HCT116 (cell line): ENCODE data around the gene GRIA1. TPM values are rescaled to one million over a fixed set of nuclear protein-coding genes. Genes with fewer than 3 reads are reported as not detected.

ENCODE experiments used
- ATAC-seq: fragments of 200-7000 bp; cut with Tn5 transposase; 2 replicates; pipeline ENCODE4 v1.9.1; 2020; ENCODE audit warnings: mild to moderate bottlenecking, moderate library complexity
- BruUV-seq: library from RNA; stranded (reverse); fragments of 400-500 nt; replicated peaks from 2 replicates; lab custom pipeline; 2021; lab: Mats Ljungman, UMichigan
- CTCF ChIA-PET: fragments of 300-600 bp; sonication (Branson Sonifier 250); formaldehyde crosslinking; loops from one replicate; lab custom pipeline; 2021; ENCODE audit warnings: antibody characterized with exemption; lab: Charles Lee
- POLR2A ChIA-PET: fragments of 300-600, 350-600 bp; sonication (Branson Sonifier 250); formaldehyde crosslinking; loops from one replicate; lab custom pipeline; 2021; ENCODE audit warnings: antibody characterized with exemption; lab: Charles Lee
- RAD21 ChIA-PET, 2 experiments: fragments of 300-600 bp; sonication (Branson Sonifier 250); formaldehyde crosslinking; loops; one replicate each; lab custom pipeline; 2023; ENCODE audit warnings: low total read pairs in 2 of 2; ENCODE audit not compliant: uncharacterized antibody in 2 of 2, unreplicated experiment in 2 of 2, low non-redundant PET in 1 of 2; lab: Charles Lee
- DNase-seq: peaks from one replicate; pipeline ENCODE4 v3.0.0-alpha.2; 2010; ENCODE audit warnings: low read depth, low spot score
- H2AFZ ChIP-seq: fragments of 200-600 bp; shearing (Covaris generic), sonication (generic); 2 replicates; pipeline ENCODE4 v1.6.1; 2017; ENCODE audit warnings: low read depth, mixed run types, mixed read lengths, antibody characterized with exemption, low read length; ENCODE audit not compliant: poor library complexity, severe bottlenecking
- H3K27ac ChIP-seq: 2 replicates; pipeline ENCODE4 v1.5.1; 2012; ENCODE audit warnings: low read depth, low read length
- H3K27me3 ChIP-seq: fragments of 200-600 bp; sonication (generic); 2 replicates; pipeline ENCODE4 v1.6.1; 2016; ENCODE audit warnings: mixed run types, low read length, mixed read lengths; ENCODE audit not compliant: insufficient read depth
- H3K36me3 ChIP-seq, 2 experiments: fragments of 200-500 bp in 1 of 2; fragments of 200-600 bp in 1 of 2; sonication (Bioruptor generic) in 1 of 2; sonication (generic) in 1 of 2; 2 replicates each; pipeline versions ENCODE4 v1.5.1 to v1.6.1; 2014 to 2016; ENCODE audit warnings: low read length in 2 of 2, inconsistent platforms in 1 of 2, mixed read lengths in 1 of 2, mixed run types in 1 of 2; ENCODE audit not compliant: insufficient read depth in 2 of 2, control insufficient read depth in 1 of 2
- H3K4me1 ChIP-seq, 2 experiments: fragments of 200-600 bp in 1 of 2; sonication (generic) in 1 of 2; 2 replicates each; pipeline versions ENCODE4 v1.5.1 to v1.6.1; 2012 to 2017; ENCODE audit warnings: low read length in 2 of 2, inconsistent platforms in 1 of 2, mild to moderate bottlenecking in 1 of 2, mixed read lengths in 1 of 2, mixed run types in 1 of 2, moderate library complexity in 1 of 2; ENCODE audit not compliant: insufficient read depth in 2 of 2, control insufficient read depth in 1 of 2
- H3K4me2 ChIP-seq: fragments of 200-600 bp; sonication (generic); 2 replicates; pipeline ENCODE4 v1.6.1; 2017; ENCODE audit warnings: mixed run types, low read length, mixed read lengths
- H3K4me3 ChIP-seq, 2 experiments: fragments of 200-600 bp in 1 of 2; sonication (generic) in 1 of 2; replicated peaks in 1 of 2; 2 replicates each; pipeline ENCODE4 v1.5.1; 2011 to 2016; ENCODE audit warnings: low read length in 2 of 2, control low read depth in 1 of 2, low read depth in 1 of 2, mild to moderate bottlenecking in 1 of 2, mixed read lengths in 1 of 2, mixed run types in 1 of 2
- H3K79me2 ChIP-seq: fragments of 200-600 bp; sonication (generic); 2 replicates; pipeline ENCODE4 v1.6.1; 2017; ENCODE audit warnings: mild to moderate bottlenecking, mixed run types, low read length, moderate library complexity, mixed read lengths; ENCODE audit not compliant: insufficient read depth
- H3K9ac ChIP-seq: fragments of 200-600 bp; sonication (generic); 2 replicates; pipeline ENCODE4 v1.6.1; 2016; ENCODE audit warnings: low read length, mixed read lengths
- H3K9me2 ChIP-seq: fragments of 200-600 bp; sonication (generic), shearing (Covaris generic); 2 replicates; pipeline ENCODE4 v1.6.1; 2017; ENCODE audit warnings: mixed run types, mild to moderate bottlenecking, moderate library complexity; ENCODE audit not compliant: insufficient read depth
- H3K9me3 ChIP-seq, 2 experiments: fragments of 200-500 bp in 1 of 2; fragments of 200-600 bp in 1 of 2; sonication (Bioruptor generic) in 1 of 2; sonication (generic) in 1 of 2; 2 replicates each; pipeline ENCODE4 v1.6.1; 2014 to 2017; ENCODE audit warnings: low read length in 2 of 2, mixed read lengths in 2 of 2, inconsistent platforms in 1 of 2, low read depth in 1 of 2, mild to moderate bottlenecking in 1 of 2, mixed run types in 1 of 2, moderate library complexity in 1 of 2; ENCODE audit not compliant: control insufficient read depth in 1 of 2, insufficient read depth in 1 of 2
- H4K20me1 ChIP-seq: fragments of 200-600 bp; sonication (generic), shearing (Covaris generic); 2 replicates; pipeline ENCODE4 v1.6.1; 2017; ENCODE audit warnings: mixed run types, mild to moderate bottlenecking, moderate library complexity; ENCODE audit not compliant: insufficient read depth
- ATF3 ChIP-seq: IDR thresholded peaks from 2 replicates; pipeline ENCODE4 v1.6.1; 2012
- CBX3 ChIP-seq: IDR thresholded peaks from 2 replicates; pipeline ENCODE4 v1.6.1; 2012; ENCODE audit warnings: low read depth
- CEBPB ChIP-seq: IDR thresholded peaks from 2 replicates; pipeline ENCODE4 v1.6.1; 2012; ENCODE audit warnings: low read depth
- CTCF ChIP-seq, 3 experiments: fragments of 200-600 bp in 1 of 3; sonication (generic) in 1 of 3; IDR thresholded peaks in 2 of 3; conservative IDR thresholded peaks in 1 of 3; 2 replicates each; pipeline ENCODE4 v1.5.1; 2012 to 2017; ENCODE audit warnings: low read depth in 2 of 3, low read length in 2 of 3, antibody characterized with exemption in 1 of 3, borderline replicate concordance in 1 of 3, control low read depth in 1 of 3, mild to moderate bottlenecking in 1 of 3, mixed read lengths in 1 of 3, mixed run types in 1 of 3, moderate library complexity in 1 of 3; ENCODE audit not compliant: insufficient read depth in 1 of 3
- EGR1 ChIP-seq: IDR thresholded peaks from 2 replicates; pipeline ENCODE4 v1.6.1; 2012; ENCODE audit warnings: low read depth
- ELF1 ChIP-seq: IDR thresholded peaks from 2 replicates; pipeline ENCODE4 v1.6.1; 2012; ENCODE audit warnings: low read depth, borderline replicate concordance
- FOSL1 ChIP-seq: IDR thresholded peaks from 2 replicates; pipeline ENCODE4 v1.6.1; 2012; ENCODE audit warnings: low read depth
- JUND ChIP-seq: IDR thresholded peaks from 2 replicates; pipeline ENCODE4 v1.6.1; 2012
- MAX ChIP-seq: IDR thresholded peaks from 2 replicates; pipeline ENCODE4 v1.6.1; 2012
- POLR2A ChIP-seq: IDR thresholded peaks from 2 replicates; pipeline ENCODE4 v1.7.0; 2011; ENCODE audit warnings: borderline replicate concordance; ENCODE audit not compliant: insufficient read depth, insufficient read length; ENCODE audit errors: extremely low read depth
- POLR2AphosphoS5 ChIP-seq: IDR thresholded peaks from 2 replicates; pipeline ENCODE4 v1.6.1; 2011; ENCODE audit warnings: mild to moderate bottlenecking, low read depth, low read length, moderate library complexity
- RAD21 ChIP-seq: IDR thresholded peaks from 2 replicates; pipeline ENCODE4 v1.6.1; 2012; ENCODE audit warnings: low read depth, mild to moderate bottlenecking
- REST ChIP-seq: IDR thresholded peaks from 2 replicates; pipeline ENCODE4 v1.6.1; 2012; ENCODE audit warnings: low read depth
- SIN3A ChIP-seq: IDR thresholded peaks from 2 replicates; pipeline ENCODE4 v1.6.1; 2012; ENCODE audit warnings: low read depth
- SP1 ChIP-seq: IDR thresholded peaks from 2 replicates; pipeline ENCODE4 v1.6.1; 2012; ENCODE audit warnings: low read depth
- SRF ChIP-seq: IDR thresholded peaks from 2 replicates; pipeline ENCODE4 v1.6.1; 2012; ENCODE audit warnings: low read depth
- ZBTB33 ChIP-seq: IDR thresholded peaks from 2 replicates; pipeline ENCODE4 v1.6.1; 2011; ENCODE audit warnings: mild to moderate bottlenecking, low read length, moderate library complexity; ENCODE audit not compliant: insufficient replicate concordance; ENCODE audit errors: extremely low read depth
- ZFX ChIP-seq: fragments of 450-650 bp; IDR thresholded peaks from 2 replicates; pipeline ENCODE4 v1.6.1; 2017
- ZNF274 ChIP-seq: fragments of 200-500 bp; sonication (Bioruptor generic); IDR thresholded peaks from 2 replicates; pipeline ENCODE4 v1.6.1; 2014; ENCODE audit warnings: mild to moderate bottlenecking, low read depth, low read length, inconsistent platforms
- intact Hi-C: fragments of 100-400 bp; cut with micrococcal nuclease; formaldehyde crosslinking; loops from 2 replicates; pipeline ENCODE4 v1.10.0; 2022
- total RNA-seq: library from RNA; stranded (reverse); gene quantifications from one replicate; pipeline ENCODE4 v1.2.1, GENCODE V29; 2021; ENCODE audit not compliant: unreplicated experiment

The GRIA1 gene
- total RNA-seq, 1 experiment from 2014 or later = not detected

- Histone ChIP-seq H3K4me2 (no peak overlapping the region), H3K4me3 (no peak overlapping the region), H2AFZ (no peak overlapping the region), H3K9me2 (no peaks in the 10 kb centered on the region), H3K9ac (no peak overlapping the region), H3K36me3 (no peaks in the 10 kb centered on the region), H3K27ac (no peak overlapping the region), H4K20me1 (no peaks in the 10 kb centered on the region), H3K27me3 (peaks cover 6% of the 10 kb centered on the region; the same call in 1 of the 2 replicates), H3K4me1 (no peaks in the 10 kb centered on the region), H3K9me3 (no peaks in the 10 kb centered on the region), H3K79me2 (no peaks in the 10 kb centered on the region)
- intact Hi-C loops = no loop called here
- DNase-seq = no peak
- TF ChIP-seq ZBTB33 = no peak
- no peak for TF ChIP-seq SP1
- no peak for TF ChIP-seq POLR2AphosphoS5
- no peak for TF ChIP-seq ELF1
- TF ChIP-seq EGR1 = no peak
- no peak for TF ChIP-seq FOSL1
- no peak for TF ChIP-seq ATF3
- TF ChIP-seq JUND = no peak
- no peak for TF ChIP-seq MAX
- TF ChIP-seq RAD21 = no peak
- no peak for TF ChIP-seq CBX3
- TF ChIP-seq REST = no peak
- TF ChIP-seq SRF = no peak
- no peak for TF ChIP-seq CTCF (IDR thresholded peaks at IDR 0.05 in 2 of 3, conservative IDR thresholded peaks at IDR 0.05 in 1 of 3; ENCODE audit: borderline replicate concordance in 1 of 3, insufficient read depth in 1 of 3, low read depth in 2 of 3, low read length in 2 of 3)
- no peak for TF ChIP-seq ZNF274
- no peak for TF ChIP-seq SIN3A
- no peak for TF ChIP-seq POLR2A
- no peak for TF ChIP-seq ZFX
- no peak for TF ChIP-seq CEBPB
- CTCF ChIA-PET = no interaction called here
- ATAC-seq = no peak
- no TSS peak for BruUV-seq
- RAD21 ChIA-PET = no interaction called here
- POLR2A ChIA-PET = no interaction called here
These were observed 307.0 kb downstream of the GRIA1 start for GRCh38 chr5:153797484-153797883.
